GM18861 (cell line): ENCODE data around the gene LRWD1.

Source experiments
- ATAC-seq: cut with Tn5 transposase; IDR thresholded peaks from one replicate; pipeline ENCODE4 v1.9.1; 2021; ENCODE audit not compliant: unreplicated experiment

The LRWD1 gene

GRCh38 chr7:102464577-102465280 lies at the start of gene LRWD1, which contains the start of gene ALKBH4:
LRWD1 (plus strand) TSS chr7:102464984; CDS start chr7:102465081, 97 bp downstream.
ALKBH4 (minus strand) TSS chr7:102464863; CDS start chr7:102464836, 27 bp downstream.
- ATAC-seq, result peak; percentile 90

GRCh38 chr7:102415685-102416225 lies 49.0 kb upstream of the LRWD1 start:
- ATAC-seq, result no peak

- ATAC-seq, result no peak
These were observed 48.4 kb upstream of the LRWD1 start for GRCh38 chr7:102416406-102416805.

- no peak for ATAC-seq
These were observed 47.7 kb upstream of the LRWD1 start for GRCh38 chr7:102417105-102417504.

- ATAC-seq, result no peak
These were observed 46.2 kb upstream of the LRWD1 start for GRCh38 chr7:102418592-102418991.

GRCh38 chr7:102421706-102422240 lies 43.0 kb upstream of the LRWD1 start:
- ATAC-seq, result no peak

- no peak for ATAC-seq
These were observed 40.6 kb upstream of the LRWD1 start for GRCh38 chr7:102424129-102424551.

- peak; percentile 33 for ATAC-seq
These were observed 40.0 kb upstream of the LRWD1 start for GRCh38 chr7:102424787-102425218.

- ATAC-seq, result peak; percentile 48
These were observed 39.0 kb upstream of the LRWD1 start for GRCh38 chr7:102425639-102426267.

- ATAC-seq, result no peak
These were observed 38.3 kb upstream of the LRWD1 start for GRCh38 chr7:102426268-102427018.

- ATAC-seq, result no peak
These were observed 37.8 kb upstream of the LRWD1 start for GRCh38 chr7:102427019-102427405.

- ATAC-seq, result no peak
These were observed 35.5 kb upstream of the LRWD1 start for GRCh38 chr7:102429141-102429899.

- peak; percentile 30 for ATAC-seq
These were observed 33.0 kb upstream of the LRWD1 start for GRCh38 chr7:102431617-102432298.

GRCh38 chr7:102432442-102433218 lies 32.2 kb upstream of the LRWD1 start:
- peak; percentile 20 for ATAC-seq

GRCh38 chr7:102433219-102434038 lies 31.4 kb upstream of the LRWD1 start, which contains the start of gene ORAI2:
ORAI2 (plus strand) TSS chr7:102433575; CDS start chr7:102438957, 5,382 bp downstream.
- ATAC-seq, result peak; percentile 50

GRCh38 chr7:102434039-102434486 lies 30.7 kb upstream of the LRWD1 start:
- ATAC-seq, result no peak

- ATAC-seq, result no peak
These were observed 28.7 kb upstream of the LRWD1 start for GRCh38 chr7:102436118-102436517.
